Hepatocyte (in vitro differentiated cells): ENCODE measurements around the gene UBE2I. TPM values are rescaled to one million over a fixed set of nuclear protein-coding genes. Genes with fewer than 3 reads are reported as not detected.
A peak's percentile ranks its signal among the peaks of the same experiment; 100 is the strongest.

ENCODE experiments used
- DNase-seq: peaks from one replicate; pipeline ENCODE4 v3.0.0-alpha.2; 2016; ENCODE audit warnings: low spot score
- H2AFZ ChIP-seq: fragments of 200-600 bp; sonication (generic); 2 replicates; pipeline ENCODE4 v1.6.0; 2016; ENCODE audit warnings: antibody characterized with exemption, mild to moderate bottlenecking
- H3K27ac ChIP-seq: fragments of 200-600 bp; sonication (generic); 2 replicates; pipeline ENCODE4 v1.5.1; 2016; ENCODE audit warnings: mild to moderate bottlenecking
- H3K27me3 ChIP-seq: fragments of 200-600 bp; sonication (generic); 2 replicates; pipeline ENCODE4 v1.6.1; 2016
- H3K36me3 ChIP-seq: fragments of 200-600 bp; sonication (generic); replicated peaks from 2 replicates; pipeline ENCODE4 v1.5.1; 2016; ENCODE audit warnings: low read depth; ENCODE audit not compliant: insufficient read depth
- H3K4me1 ChIP-seq: fragments of 200-600 bp; sonication (generic); 2 replicates; pipeline ENCODE4 v1.5.1; 2016; ENCODE audit warnings: mild to moderate bottlenecking, moderate library complexity; ENCODE audit not compliant: insufficient read depth
- H3K4me2 ChIP-seq: fragments of 200-600 bp; sonication (generic); 2 replicates; pipeline ENCODE4 v1.6.0; 2016
- H3K4me3 ChIP-seq: fragments of 200-600 bp; sonication (generic); 2 replicates; pipeline ENCODE4 v1.5.1; 2016; ENCODE audit warnings: mild to moderate bottlenecking
- H3K79me2 ChIP-seq: fragments of 200-600 bp; sonication (generic); 2 replicates; pipeline ENCODE4 v1.6.0; 2017; ENCODE audit warnings: mild to moderate bottlenecking
- H3K9me2 ChIP-seq: fragments of 200-600 bp; sonication (generic); replicated peaks from 2 replicates; pipeline ENCODE4 v1.6.0; 2017; ENCODE audit warnings: mild to moderate bottlenecking; ENCODE audit not compliant: insufficient read depth
- H3K9me3 ChIP-seq: fragments of 200-600 bp; sonication (generic); 2 replicates; pipeline ENCODE4 v1.5.1; 2016; ENCODE audit warnings: low read depth, mild to moderate bottlenecking
- H4K20me1 ChIP-seq: fragments of 200-600 bp; sonication (generic); 2 replicates; pipeline ENCODE4 v1.6.0; 2016; ENCODE audit warnings: mild to moderate bottlenecking; ENCODE audit not compliant: insufficient read depth, poor library complexity, severe bottlenecking
- EZH2 ChIP-seq: fragments of 200-600 bp; sonication (generic); IDR thresholded peaks from 2 replicates; pipeline ENCODE4 v1.6.1; 2016; ENCODE audit warnings: antibody characterized with exemption, mild to moderate bottlenecking, borderline replicate concordance
- EZH2phosphoT487 ChIP-seq: fragments of 200-600 bp; sonication (generic); IDR thresholded peaks from one replicate; pipeline ENCODE4 v1.6.1; 2018; ENCODE audit warnings: antibody characterized with exemption, mild to moderate bottlenecking, low read depth, moderate library complexity; ENCODE audit not compliant: unreplicated experiment, severe bottlenecking
- WGBS: methylation state at CpG from one replicate; pipeline ENCODE4 v1.1.6; 2016; ENCODE audit warnings: low lambda C conversion rate; ENCODE audit errors: missing lambda C conversion rate; 5-methylcytosine and 5-hydroxymethylcytosine counted together
- polyA plus RNA-seq: library from polyadenylated mRNA; unstranded; fragments of >200 nt; fragmentation: Nextera tagmentation; extraction: Ambion mirVana; gene quantifications from 2 replicates; pipeline ENCODE4 v1.2.1, GENCODE V29; 2016
- total RNA-seq: library from RNA; depleted of rRNA; stranded (reverse); fragments of >200 nt; gene quantifications from 2 replicates; pipeline ENCODE4 v1.2.3, GENCODE V29; 2014
- TF ChIP-seq, protein P1 (sequence below): fragments of 200-600 bp; sonication (generic); IDR thresholded peaks from 2 replicates; pipeline ENCODE4 v1.5.1; 2016; ENCODE audit warnings: antibody characterized with exemption, mild to moderate bottlenecking; ENCODE audit not compliant: poor library complexity

UBE2I gene
- total and polyA plus RNA-seq, 2 experiments from 2014 or later, result 76.0 to 150 TPM

DNA sequence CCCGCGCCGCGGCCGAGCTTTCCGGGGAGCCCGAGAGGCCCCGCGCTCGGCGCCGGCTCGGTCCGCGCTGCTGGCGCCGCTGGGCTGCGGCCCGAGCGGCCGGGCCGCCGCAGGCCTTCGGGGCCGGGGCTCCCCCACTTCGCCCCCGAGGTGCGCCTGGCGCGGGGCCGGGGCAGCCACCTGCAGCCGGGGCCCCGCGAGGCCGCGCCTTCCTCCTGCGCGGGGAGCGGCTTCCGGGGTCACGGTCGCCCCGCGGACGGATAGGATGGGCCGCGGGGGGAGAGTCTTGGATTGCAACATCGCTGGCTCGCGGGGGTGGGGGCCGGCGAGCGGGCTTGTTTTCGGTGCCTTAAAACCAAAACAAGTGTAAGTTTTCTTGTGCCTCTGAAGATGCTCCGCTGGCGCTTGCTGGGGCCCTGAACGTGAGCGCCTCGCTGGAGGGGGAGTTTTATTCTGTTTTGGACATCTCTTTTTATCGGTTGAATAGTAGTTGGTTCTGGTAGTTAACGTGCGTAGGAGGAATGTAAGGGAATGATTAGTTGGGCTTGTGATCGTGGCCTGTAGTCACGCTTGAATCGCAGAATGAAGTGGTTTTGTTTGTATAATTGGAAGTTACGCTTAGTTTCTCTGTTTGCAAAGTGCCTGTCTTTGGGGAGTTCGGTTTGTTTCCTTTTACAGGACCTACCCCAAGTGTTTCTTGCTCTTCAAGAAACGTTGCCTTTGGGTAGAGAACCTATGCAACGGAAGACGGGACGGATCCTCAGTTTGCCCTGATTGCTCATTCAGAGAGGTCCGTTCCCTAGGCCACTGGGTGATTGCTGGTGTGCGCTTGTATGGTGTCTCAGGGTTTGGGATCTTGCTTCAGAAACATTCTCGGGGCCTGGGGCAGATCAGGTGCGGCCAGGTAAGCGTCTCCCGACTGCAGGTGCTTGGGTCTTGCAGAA lies 724 bp downstream of the UBE2I start:
- H4K20me1 ChIP-seq, result peaks cover 53% of the 10 kb centered on the region
- peak overlapping the region; percentile 98 for H3K4me2 ChIP-seq
- H3K27me3 ChIP-seq, result no peaks in the 10 kb centered on the region
- WGBS, result 2% methylated on average over 58 of the region's 77 CpGs
- H3K9me2 ChIP-seq, result no peaks in the 10 kb centered on the region
- no peaks in the 10 kb centered on the region for H3K9me3 ChIP-seq
- peaks cover 15% of the 10 kb centered on the region for H3K4me1 ChIP-seq
- DNase-seq, result peak; percentile 68
- H3K4me3 ChIP-seq, result peak overlapping the region; percentile 73
- peak overlapping the region; percentile 63 for H3K27ac ChIP-seq
- H3K79me2 ChIP-seq, result peaks cover 53% of the 10 kb centered on the region
- H2AFZ ChIP-seq, result no peak overlapping the region
- H3K36me3 ChIP-seq, result no peaks in the 10 kb centered on the region
- TF ChIP-seq EZH2phosphoT487 (no peak), EZH2 (no peak)
- TF ChIP-seq, protein P1, sequence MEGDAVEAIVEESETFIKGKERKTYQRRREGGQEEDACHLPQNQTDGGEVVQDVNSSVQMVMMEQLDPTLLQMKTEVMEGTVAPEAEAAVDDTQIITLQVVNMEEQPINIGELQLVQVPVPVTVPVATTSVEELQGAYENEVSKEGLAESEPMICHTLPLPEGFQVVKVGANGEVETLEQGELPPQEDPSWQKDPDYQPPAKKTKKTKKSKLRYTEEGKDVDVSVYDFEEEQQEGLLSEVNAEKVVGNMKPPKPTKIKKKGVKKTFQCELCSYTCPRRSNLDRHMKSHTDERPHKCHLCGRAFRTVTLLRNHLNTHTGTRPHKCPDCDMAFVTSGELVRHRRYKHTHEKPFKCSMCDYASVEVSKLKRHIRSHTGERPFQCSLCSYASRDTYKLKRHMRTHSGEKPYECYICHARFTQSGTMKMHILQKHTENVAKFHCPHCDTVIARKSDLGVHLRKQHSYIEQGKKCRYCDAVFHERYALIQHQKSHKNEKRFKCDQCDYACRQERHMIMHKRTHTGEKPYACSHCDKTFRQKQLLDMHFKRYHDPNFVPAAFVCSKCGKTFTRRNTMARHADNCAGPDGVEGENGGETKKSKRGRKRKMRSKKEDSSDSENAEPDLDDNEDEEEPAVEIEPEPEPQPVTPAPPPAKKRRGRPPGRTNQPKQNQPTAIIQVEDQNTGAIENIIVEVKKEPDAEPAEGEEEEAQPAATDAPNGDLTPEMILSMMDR, result no peak

GRCh38 chr16:1310832-1311200 lies 1.4 kb downstream of the UBE2I start:
- Histone ChIP-seq H3K27me3 (no peaks in the 10 kb centered on the region), H3K9me2 (no peaks in the 10 kb centered on the region), H3K27ac (peak overlapping the region; percentile 63), H3K4me2 (peak overlapping the region; percentile 98), H4K20me1 (peaks cover 60% of the 10 kb centered on the region), H3K36me3 (no peaks in the 10 kb centered on the region), H3K9me3 (no peaks in the 10 kb centered on the region), H3K79me2 (peaks cover 60% of the 10 kb centered on the region), H3K4me3 (peak overlapping the region; percentile 73), H2AFZ (no peak overlapping the region), H3K4me1 (peaks cover 15% of the 10 kb centered on the region)
- TF ChIP-seq, protein P1, result no peak
- TF ChIP-seq EZH2, result no peak
- 2% methylated on average over 14 of the region's 14 CpGs for WGBS
- DNase-seq, result peak; percentile 43

- Histone ChIP-seq H4K20me1 (peaks cover 64% of the 10 kb centered on the region), H3K27me3 (no peaks in the 10 kb centered on the region), H3K79me2 (peaks cover 64% of the 10 kb centered on the region), H3K36me3 (no peaks in the 10 kb centered on the region), H3K4me1 (peaks cover 15% of the 10 kb centered on the region), H2AFZ (no peak overlapping the region), H3K4me2 (peak overlapping the region; percentile 98), H3K9me3 (no peaks in the 10 kb centered on the region), H3K27ac (peak overlapping the region; percentile 63), H3K4me3 (peak overlapping the region; percentile 73), H3K9me2 (no peaks in the 10 kb centered on the region)
- TF ChIP-seq EZH2phosphoT487 (no peak), EZH2 (no peak)
- TF ChIP-seq, protein P1, result no peak
- 28% methylated on average over 13 of the region's 13 CpGs for WGBS
- no peak for DNase-seq
Measured at GRCh38 chr16:1311212-1311737, 1.8 kb downstream of the UBE2I start.
